ENCODE results near the gene CBS. TPM values are rescaled to one million over a fixed set of nuclear protein-coding genes. Genes with fewer than 3 reads are reported as not detected.
"Not testable (repeated sequence)": the region's sequence is repeated elsewhere in the genome, so short reads cannot be mapped to it uniquely, and the experiment has no call there.

The CBS gene
- total RNA-seq, 1 donor from 2014 or later, result 165 TPM

DNA sequence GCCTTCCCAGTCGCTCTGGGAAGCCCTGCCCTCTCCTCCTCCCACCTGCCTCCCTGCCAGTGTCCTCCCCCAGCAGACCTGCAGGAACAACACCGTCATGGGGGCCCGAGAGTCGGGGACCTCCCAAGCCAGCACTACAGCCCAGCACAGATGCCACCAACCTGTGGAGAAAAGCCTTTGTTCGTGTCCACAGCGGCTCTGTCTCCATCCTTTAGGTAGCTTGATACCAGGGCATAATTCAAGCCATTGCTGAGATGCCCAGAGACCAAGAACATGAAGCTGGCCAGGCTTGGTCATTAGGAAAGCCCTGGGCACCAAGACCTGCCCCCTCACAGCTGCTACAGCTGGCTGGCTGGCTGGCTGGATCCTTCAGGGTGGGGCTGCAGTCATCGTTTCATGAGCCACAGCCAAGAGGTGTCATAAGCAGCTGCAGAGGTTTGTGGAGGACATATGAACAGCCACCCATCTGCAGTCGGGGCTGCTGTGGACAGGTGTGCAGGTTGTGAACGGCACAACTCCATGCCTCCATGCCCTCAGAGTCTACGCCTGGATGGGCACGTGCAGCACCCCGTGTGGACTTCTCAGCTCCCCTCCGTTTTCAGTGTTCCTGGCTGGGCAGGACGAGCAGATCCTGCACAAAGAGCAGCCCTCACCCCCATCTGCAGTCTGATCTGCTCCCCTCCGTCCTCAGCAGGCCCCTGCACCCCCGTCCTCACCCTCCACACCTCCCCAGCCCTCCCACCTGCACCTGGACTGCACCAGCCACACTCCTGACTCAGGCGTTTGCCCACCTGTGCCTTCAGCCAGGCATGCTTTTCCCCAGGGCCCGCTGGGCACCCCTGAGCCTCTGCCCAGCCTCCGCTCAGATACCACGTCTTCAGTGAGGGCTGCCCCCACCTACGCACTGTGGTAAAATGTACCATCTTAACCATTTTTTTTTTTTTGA, 29.5 kb downstream of the CBS start:
- not testable (repeated sequence) for DNase-seq (ENCODE audit: low read depth, low spot score); H3K36me3 Mint-ChIP-seq (ENCODE audit: low read depth); H3K4me1 Mint-ChIP-seq; H3K9me3 Mint-ChIP-seq; H3K27me3 Mint-ChIP-seq (ENCODE audit: low read depth); H3K27ac Mint-ChIP-seq (ENCODE audit: unreplicated experiment); H3K4me3 Mint-ChIP-seq

DNA sequence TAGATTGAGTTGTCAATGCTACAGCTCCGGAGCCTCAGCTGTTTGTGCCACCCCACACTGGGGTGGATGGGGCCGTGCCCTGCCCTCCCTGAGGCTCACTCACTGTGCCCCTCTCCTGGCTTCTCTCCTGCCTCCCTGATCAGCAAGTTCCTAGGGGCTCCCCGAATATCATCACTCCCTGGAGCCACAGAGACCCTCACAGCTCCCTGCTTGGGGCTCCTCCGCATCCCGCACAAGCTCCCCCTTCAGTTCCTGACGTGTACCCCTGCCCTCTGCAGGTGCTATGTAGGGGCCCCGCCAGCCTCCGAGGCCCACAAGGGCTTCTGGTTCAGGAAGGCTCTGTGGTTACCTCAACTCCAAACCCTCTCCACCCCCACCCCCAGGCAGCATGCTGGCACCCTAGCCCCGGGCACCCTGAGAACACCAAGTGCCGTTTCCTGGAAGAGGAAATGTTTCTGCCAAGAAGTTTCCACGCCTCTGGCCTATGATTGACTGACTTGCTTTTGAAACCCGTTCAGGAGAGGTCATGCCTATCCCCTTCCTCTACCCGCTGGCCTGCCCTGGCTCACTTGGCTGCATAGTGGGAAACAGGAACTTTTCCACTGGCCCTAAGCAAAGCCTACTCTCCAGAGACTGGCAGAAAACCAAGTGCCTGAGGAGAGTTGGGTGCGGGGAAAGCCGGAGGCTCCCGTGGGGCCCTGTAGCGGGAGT, 30.3 kb downstream of the CBS start:
- not testable (repeated sequence) for DNase-seq (ENCODE audit: low read depth, low spot score); H3K27me3 Mint-ChIP-seq (ENCODE audit: low read depth); H3K27ac Mint-ChIP-seq (ENCODE audit: unreplicated experiment); H3K36me3 Mint-ChIP-seq (ENCODE audit: low read depth); H3K4me3 Mint-ChIP-seq; H3K9me3 Mint-ChIP-seq; H3K4me1 Mint-ChIP-seq

DNA sequence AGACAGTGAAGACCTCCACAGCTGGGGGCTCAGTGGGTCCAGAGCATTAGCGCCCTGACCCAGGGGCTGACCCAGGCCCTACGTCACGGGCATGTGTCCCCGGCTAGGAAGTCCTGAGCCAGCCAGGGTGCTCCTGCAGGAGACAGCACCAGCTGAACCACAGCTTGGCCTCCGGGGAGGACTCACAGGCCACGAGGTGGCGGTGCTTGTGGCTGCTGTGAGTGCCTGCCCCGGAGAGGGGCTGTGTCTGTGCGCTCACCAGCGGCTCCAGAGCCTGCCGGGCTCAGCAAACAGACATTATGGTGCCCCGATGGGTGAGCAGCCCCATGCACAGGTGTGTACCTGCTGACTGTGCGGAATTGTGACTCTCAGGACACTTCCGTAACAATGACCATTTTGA, 31.1 kb downstream of the CBS start:
- H3K9me3 Mint-ChIP-seq, result not testable (repeated sequence)

DNA sequence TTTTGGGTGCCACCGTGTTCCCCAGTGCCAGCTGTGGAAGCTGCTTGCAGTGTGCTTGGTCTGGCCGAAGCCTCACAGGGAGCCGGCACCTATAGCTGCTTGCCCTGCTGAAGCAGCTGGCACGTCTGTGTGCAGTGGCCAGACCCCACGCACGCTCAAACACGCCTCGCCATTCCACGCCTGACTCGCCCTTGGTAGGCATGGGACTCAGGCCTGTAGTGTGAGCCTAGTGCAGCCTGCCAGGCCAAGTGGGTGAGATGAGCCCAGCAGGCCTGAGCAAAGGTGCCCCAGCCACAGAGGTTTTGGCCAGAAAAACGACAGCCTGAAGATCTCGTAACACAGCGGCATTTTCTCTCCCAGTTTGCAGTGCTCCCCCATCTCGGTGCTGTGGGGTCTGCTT, 32.3 kb downstream of the CBS start:
- not testable (repeated sequence) for H3K36me3 Mint-ChIP-seq (ENCODE audit: low read depth); DNase-seq (ENCODE audit: low read depth, low spot score); H3K4me1 Mint-ChIP-seq; H3K4me3 Mint-ChIP-seq; H3K9me3 Mint-ChIP-seq; H3K27ac Mint-ChIP-seq (ENCODE audit: unreplicated experiment); H3K27me3 Mint-ChIP-seq (ENCODE audit: low read depth)

More for the DNA sequence above, 31.1 kb downstream of the CBS start:
- not testable (repeated sequence) for DNase-seq (ENCODE audit: low read depth, low spot score); H3K4me1 Mint-ChIP-seq; H3K27me3 Mint-ChIP-seq (ENCODE audit: low read depth); H3K36me3 Mint-ChIP-seq (ENCODE audit: low read depth); H3K4me3 Mint-ChIP-seq; H3K27ac Mint-ChIP-seq (ENCODE audit: unreplicated experiment)

DNA sequence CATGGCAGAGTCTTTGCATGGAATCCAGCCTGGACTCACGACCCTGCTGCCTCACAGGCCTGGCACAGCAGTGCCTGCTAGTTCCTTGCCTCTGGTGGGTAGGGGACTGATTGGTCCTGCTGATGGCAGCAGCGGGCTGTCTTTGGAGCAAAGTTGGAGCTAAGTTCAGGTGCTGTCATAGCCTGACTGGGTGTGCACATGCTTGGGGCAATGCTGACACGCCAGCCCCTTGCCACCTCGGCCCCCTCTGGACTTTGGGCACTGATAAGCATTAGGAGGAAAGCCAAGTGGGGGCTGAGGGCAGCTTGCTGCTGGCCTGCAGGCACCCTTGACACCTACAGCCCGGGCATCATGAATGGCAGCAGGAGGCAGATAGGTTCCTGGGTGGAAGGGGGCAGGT, 33.5 kb downstream of the CBS start:
- H3K4me1 Mint-ChIP-seq; H3K4me3 Mint-ChIP-seq; H3K27ac Mint-ChIP-seq (ENCODE audit: unreplicated experiment); H3K36me3 Mint-ChIP-seq (ENCODE audit: low read depth); H3K9me3 Mint-ChIP-seq; DNase-seq (ENCODE audit: low read depth, low spot score); H3K27me3 Mint-ChIP-seq (ENCODE audit: low read depth): not testable (repeated sequence)

DNA sequence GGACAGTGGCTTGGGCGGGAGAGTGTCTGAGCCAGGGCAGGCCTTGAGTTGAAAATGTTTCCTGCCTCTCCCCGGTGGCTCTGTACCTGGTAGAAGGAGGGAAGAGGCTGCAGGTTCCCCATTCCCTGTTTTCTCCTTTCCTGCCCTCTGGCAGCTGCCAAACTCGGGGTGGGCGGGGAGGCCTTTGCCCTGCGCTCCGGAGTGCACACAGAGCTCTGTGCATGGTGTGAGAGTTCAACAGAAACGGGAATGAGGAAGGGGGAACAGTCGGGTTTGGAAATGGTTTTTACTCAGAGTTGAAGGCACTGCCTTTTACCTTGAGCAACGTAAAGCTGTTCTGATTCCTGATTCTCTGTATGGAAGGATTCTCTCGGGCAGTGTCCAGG, 37.0 kb downstream of the CBS start:
- not testable (repeated sequence) for H3K36me3 Mint-ChIP-seq (ENCODE audit: low read depth); DNase-seq (ENCODE audit: low read depth, low spot score); H3K27me3 Mint-ChIP-seq (ENCODE audit: low read depth); H3K4me1 Mint-ChIP-seq; H3K4me3 Mint-ChIP-seq; H3K9me3 Mint-ChIP-seq; H3K27ac Mint-ChIP-seq (ENCODE audit: unreplicated experiment)

DNA sequence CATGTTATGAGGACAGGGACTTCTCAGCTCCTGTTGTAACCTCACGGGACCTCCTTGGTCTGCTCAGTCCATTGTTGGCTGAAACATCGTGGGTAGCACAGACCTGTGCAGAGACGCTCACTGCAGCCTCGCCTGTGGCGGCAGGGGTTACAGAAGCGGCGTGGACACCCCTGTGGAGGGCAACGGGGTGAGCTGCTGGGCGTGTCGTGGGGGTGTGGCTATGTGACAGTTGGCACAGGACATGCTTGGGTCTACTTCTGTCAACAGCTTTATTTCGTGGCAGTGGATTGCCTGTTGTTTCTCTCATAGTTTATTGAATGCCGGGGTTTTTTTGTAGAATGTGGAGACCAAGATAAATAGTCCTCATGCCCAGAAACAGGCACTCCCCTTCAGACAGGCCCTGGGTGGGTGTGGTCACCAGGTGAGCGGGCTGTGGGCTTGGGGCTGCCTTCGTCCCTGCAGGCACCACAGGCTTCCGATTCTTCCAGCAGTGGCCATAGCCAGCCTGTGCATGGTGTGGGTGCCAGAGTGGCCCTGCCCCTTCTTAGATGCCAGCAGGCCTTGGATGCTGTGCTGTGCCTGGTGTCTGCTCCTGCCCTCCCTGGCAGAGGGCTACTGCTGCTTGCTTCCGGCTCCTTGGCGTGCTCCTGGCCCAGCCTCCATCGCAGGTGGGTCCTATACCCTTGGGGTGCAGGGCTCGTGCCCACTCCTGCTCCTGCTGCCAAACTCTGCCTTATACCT, 37.5 kb downstream of the CBS start:
- not testable (repeated sequence) for H3K27me3 Mint-ChIP-seq (ENCODE audit: low read depth); H3K4me3 Mint-ChIP-seq; H3K4me1 Mint-ChIP-seq; H3K27ac Mint-ChIP-seq (ENCODE audit: unreplicated experiment); DNase-seq (ENCODE audit: low read depth, low spot score); H3K9me3 Mint-ChIP-seq; H3K36me3 Mint-ChIP-seq (ENCODE audit: low read depth)

DNA sequence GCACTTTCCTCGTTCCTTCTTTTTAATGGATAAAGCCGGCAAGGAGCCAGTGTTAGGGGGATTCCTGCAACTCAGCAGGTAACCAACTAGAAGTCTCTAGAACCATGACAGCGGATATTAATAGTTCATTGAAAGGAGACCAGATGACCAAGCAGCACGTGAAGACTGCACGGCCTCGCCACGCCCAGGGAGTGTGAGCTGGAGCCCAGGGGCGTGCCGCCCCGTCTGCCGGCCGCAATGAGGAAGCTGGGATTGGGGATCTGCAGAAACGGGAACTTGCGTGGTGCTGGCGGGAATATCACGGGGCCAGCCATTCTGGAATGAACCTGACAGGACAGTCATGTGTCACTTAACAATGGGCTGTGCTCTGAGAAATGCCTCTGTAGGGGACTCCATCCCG, 38.7 kb downstream of the CBS start:
- not testable (repeated sequence) for H3K27ac Mint-ChIP-seq (ENCODE audit: unreplicated experiment); H3K36me3 Mint-ChIP-seq (ENCODE audit: low read depth); H3K9me3 Mint-ChIP-seq; DNase-seq (ENCODE audit: low read depth, low spot score); H3K4me3 Mint-ChIP-seq; H3K4me1 Mint-ChIP-seq; H3K27me3 Mint-ChIP-seq (ENCODE audit: low read depth)

DNA sequence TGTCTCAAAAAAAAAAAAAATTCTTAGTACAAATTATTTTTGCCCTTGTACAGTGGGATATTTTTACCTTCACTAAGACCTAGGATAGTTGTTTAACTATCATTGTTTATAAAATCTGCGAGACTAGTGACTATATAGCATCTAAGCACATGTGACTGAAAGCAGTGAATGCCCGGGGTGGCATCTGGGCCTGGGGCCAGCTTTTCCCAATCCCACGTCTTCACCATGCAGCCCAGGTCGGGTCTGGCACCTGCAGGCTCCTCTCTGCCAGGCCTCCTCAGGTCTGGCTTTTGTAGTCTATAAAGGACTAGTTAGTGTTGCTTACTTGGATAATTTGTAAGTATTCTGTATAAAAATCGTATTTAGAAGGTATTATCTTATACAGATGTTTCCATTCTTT, 40.8 kb downstream of the CBS start:
- H3K9me3 Mint-ChIP-seq, result no peaks in the 10 kb centered on the region
- TF ChIP-seq, protein P1, sequence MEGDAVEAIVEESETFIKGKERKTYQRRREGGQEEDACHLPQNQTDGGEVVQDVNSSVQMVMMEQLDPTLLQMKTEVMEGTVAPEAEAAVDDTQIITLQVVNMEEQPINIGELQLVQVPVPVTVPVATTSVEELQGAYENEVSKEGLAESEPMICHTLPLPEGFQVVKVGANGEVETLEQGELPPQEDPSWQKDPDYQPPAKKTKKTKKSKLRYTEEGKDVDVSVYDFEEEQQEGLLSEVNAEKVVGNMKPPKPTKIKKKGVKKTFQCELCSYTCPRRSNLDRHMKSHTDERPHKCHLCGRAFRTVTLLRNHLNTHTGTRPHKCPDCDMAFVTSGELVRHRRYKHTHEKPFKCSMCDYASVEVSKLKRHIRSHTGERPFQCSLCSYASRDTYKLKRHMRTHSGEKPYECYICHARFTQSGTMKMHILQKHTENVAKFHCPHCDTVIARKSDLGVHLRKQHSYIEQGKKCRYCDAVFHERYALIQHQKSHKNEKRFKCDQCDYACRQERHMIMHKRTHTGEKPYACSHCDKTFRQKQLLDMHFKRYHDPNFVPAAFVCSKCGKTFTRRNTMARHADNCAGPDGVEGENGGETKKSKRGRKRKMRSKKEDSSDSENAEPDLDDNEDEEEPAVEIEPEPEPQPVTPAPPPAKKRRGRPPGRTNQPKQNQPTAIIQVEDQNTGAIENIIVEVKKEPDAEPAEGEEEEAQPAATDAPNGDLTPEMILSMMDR (conservative IDR thresholded peaks at IDR 0.05), result no peak
- no peak overlapping the region for H3K27ac Mint-ChIP-seq (ENCODE audit: unreplicated experiment)
- no peak for DNase-seq (ENCODE audit: low read depth, low spot score)
- no peaks in the 10 kb centered on the region for H3K27me3 Mint-ChIP-seq (ENCODE audit: low read depth)
- H3K4me1 Mint-ChIP-seq, result no peaks in the 10 kb centered on the region
- no peak overlapping the region for H3K4me3 Mint-ChIP-seq
- H3K36me3 Mint-ChIP-seq (ENCODE audit: low read depth), result no peaks in the 10 kb centered on the region

Measured in neural crest cell (in vitro differentiated cells).